ENCODE results near the gene HOXA3.

HOXA3 gene

DNA sequence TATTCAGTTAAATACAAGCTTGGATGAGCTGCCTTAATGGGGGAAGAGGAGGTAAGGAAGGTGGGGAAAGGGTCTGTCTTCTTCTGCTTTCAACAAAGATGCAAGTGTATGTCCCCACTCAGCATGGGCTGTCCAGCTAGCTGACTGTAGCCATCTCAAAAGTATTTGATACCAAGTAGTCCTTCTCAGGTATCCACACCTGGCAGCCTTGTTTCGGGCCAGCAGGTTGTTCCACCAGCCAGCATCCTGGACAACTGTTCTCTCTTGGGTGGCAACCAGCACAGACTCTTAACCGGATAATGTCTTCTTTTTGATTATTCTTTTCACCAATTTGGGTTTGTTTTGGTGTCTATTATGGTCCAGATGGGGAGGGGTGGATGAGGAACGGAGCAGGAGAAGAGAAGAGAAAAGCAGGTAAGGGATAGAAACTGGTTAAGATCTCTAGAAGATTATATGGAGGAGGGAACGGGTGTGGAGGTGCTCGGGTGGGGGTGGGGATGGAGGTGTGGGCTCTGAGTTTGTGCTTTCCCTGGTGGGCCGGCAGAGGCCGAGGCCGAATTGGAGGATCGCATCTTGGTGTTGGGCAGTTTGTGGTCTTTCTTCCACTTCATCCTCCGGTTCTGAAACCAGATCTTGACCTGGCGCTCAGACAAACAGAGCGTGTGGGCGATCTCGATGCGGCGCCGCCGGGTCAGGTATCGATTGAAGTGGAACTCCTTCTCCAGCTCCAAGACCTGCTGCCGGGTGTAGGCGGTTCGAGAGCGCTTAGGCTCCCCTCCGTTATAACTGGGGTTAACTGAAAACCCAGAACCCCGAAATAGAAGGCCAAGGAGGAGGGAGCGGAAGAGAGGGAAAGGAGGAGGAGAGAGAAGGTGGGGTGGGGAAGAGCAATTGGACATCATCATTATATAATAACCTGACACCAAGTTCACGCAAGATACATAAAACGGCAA, 23.3 kb downstream of the HOXA3 start:
- DNase-seq (ENCODE audit: low read depth) = no peak

DNA sequence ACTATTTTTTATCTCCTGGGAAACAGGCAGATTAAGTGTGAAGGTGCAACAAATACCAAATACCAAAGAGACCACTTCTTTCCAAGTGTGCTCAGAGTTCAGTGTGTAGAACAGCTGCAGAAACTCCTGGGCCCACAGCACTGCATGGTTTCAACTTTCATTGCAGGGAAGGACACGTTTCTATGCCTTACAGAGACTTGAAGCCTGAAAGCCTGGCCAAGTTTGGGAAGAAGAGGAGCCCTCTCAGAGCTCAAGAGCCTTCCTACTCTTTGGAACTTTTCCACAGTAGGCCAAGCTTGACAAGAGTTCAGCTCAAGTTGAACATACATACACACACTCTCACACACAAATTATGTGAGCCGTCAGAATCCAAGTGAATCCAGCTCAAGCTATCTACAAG, 24.3 kb downstream of the HOXA3 start:
- no peak for DNase-seq (ENCODE audit: low read depth)

DNA sequence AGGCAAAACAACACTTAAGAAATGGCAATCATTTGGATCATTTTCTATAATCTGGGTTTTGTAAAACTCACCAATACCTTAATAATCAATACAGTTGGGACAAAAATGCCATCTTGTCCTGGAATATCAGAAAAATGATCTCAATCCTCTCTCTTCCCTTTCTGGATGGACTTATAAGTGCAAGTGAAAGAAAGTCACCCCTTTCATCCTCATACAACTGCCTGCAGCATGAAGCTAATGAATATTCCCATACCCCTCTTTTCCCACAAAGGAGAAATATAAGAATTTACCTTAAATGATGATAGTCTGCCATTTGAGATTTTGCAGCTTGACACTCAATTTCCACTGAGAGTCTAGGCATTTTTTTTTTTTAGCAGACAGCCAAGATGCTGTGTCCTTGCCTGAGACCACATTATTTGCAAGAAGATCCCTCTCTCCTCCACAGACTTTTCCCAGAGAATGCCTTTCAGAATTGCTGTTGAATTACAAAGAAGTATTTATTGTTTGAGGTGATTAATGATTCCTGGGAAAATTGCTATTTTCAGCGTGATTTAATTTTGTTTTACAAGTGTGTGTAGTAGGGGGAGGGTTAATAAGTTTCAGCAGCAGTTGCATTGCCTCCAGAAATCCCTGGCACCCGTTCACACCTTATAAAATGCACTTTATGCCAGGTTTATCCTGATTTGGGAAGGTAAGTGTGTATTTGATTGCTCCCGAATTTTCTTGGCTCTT, 25.6 kb downstream of the HOXA3 start:
- DNase-seq (ENCODE audit: low read depth) = no peak

DNA sequence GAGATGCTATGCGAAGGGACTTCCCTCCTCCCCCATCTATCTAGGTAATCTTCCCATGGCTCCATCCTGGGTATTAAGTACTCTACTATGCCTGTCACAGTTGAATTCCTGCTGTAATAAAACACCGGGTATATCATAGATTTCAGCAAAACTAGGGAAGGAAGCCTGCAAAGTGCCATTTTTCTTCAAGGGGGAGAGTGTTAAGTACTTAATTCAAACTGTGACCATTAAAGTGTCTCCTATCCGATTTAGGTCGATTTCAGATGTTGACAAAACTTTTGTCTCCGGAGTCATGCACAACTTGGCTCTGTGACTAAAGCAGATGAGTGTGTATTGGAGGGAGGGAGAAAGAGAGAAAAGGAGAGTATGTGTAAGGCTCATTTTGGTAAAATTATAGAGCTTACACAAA, 26.4 kb downstream of the HOXA3 start:
- DNase-seq (ENCODE audit: low read depth) = no peak

DNA sequence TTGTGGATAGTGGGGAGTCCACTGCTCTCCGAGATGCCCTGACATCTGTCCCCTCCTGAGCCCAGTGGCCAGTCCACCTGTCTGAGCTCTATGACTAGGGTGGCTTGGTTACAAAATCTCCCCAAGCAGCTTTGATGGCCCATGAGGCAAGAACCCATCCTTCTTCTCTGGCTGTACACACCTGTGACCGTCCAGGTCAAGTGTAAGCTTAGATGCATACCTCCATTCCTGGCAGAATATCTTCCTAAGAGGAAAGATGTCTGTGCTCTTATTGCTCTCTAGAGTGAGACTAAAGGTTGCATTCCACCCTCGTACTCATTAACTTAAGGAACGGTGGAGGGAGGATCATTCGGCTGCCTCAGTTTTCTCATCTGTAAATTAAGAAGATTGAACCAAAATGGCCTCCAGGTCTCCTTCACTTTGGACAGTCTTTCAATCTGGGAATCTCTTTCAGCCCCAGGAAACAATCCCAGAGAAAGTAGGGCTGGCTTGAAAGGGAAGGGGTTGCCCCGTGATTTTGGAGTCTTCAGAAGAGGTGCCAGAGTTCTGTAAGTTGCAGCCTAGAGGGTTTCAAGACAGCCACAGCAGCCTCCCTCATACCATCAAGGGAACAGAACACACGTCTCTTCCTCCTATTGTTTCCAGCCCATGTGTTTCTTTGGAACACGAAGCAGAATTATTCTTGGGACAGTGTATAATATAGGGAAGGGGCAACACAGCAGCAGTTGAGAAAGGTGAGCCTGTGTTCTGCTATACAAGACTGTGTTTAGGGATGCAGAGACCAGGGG, 27.3 kb downstream of the HOXA3 start:
- DNase-seq (ENCODE audit: low read depth) = no peak

DNA sequence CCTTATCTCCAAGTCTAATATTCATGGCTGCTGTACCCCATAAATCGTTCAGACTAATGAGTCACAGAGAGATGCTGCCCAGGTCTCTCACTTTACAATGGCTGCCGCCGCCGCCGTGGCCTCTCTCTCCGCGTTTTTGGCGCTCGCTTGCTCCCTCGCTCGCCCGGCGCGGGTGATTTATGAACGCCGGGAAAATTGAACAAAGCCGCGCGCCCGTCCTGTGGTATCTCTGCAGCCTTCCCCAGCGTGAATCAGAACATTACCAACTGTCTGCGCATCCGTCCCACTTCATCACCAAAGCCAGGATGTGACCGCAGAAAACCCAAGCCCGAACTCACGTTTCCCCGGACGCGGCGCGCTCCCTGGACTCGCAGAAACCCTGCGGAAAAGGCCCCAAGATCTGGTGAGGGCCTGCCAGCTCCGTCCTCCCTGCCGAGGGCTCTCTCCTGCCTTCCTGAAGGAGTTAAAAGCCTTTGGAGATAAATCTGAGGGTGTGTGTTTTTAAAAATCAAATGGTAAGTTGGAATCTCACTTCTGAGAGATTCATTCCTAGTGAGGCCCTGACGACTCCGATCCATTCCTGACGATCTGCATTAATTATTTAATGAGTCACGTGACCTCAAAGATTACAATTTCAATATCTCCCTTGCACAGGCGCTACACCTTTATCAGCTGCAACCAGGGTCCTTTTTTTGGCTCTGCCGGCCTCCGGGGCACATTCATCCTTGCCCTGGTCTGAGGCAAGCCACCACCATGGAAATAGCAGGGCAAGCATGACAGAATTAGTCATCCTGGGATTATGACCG, 28.1 kb downstream of the HOXA3 start:
- no peak for DNase-seq (ENCODE audit: low read depth)

DNA sequence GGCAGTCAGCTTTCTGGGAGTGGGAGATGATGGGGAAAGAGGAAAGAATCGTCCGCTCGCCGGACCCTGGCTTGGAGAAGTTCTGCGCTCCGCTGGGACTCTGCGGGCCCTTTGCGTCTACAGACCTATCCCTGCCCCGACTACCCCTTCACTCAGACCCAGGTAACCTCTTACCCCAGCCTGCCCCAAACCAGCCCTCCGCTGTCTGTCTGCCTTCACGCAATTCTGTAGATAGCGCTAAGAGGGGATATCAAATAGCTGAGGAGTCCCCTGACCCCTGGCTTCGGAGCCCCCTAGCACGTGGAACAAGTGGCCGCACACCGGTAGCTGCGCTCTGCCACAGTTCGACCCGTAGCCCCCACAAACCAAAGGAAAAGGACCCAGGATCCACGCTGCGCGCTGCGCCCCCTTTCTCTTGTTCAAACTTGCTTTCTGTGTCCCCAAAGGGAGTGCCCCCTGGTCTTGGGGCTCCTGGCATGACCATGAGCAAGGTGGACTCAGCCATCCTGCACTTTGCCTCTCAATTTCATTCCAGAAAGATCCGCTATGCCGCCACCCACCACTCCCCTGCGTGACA, 28.8 kb downstream of the HOXA3 start:
- DNase-seq (ENCODE audit: low read depth) = no peak

DNA sequence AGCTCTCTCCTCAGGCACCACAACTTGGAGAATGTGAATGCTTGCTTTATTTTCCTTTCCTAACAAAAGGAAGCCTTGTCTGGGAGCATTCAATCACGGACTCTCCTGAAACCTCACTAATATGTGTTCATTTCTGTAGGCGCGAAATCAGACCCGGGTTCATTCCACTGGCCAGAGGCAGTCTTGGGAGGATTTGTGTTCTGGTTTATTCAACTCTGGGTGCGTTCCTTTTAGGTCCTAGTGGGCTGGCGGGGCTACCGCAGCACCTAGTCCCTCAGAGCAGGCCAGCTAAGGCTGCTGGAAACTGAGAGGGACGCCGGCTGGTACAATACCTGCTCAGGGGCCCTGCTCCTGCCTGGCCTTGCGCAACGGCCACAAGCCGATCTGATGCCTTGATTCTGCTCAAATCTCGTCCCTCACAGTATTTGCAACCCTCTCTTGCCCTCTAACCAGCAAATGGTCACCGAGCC, 29.3 kb downstream of the HOXA3 start:
- no peak for DNase-seq (ENCODE audit: low read depth)

DNA sequence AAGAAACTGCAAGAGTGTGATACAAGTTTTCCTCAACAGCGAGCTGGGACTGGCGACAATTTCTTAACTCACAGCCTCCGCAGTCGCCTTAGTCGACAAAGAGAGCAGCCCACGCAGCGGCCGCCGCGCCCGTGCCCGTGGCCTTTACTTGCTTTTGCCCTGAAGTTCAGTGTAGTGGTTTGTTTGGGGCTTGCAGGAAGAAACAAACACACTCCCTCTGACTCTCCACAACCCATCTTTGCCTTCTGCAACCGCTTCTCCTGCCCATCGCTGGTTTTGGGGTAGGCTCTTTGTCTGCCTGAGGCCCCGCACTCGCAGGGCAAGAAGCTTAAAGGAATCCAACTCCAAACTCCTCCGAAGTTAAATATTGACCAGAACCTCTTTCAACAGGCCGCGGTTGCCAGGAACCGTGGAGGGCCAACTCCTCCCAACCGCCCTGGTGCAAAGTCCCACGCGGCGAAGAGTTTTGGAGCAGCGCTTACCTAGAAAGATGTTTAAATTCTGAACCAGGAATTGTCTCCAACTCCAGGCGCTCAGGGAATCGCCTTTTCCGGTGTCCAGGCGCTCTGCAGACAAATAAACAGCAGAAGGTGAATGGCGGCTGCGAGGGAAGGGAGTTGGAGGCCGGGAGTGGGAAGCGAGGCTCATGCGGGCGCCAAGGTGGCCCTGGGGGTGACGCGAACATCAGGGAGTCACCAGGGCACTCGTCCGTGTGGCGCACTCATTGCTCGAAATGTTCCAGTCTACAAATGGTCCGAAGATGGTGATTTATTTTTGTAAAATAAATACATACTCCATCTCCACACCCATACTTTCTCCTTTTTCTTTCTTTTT, 30.1 kb downstream of the HOXA3 start:
- DNase-seq (ENCODE audit: low read depth) = no peak

DNA sequence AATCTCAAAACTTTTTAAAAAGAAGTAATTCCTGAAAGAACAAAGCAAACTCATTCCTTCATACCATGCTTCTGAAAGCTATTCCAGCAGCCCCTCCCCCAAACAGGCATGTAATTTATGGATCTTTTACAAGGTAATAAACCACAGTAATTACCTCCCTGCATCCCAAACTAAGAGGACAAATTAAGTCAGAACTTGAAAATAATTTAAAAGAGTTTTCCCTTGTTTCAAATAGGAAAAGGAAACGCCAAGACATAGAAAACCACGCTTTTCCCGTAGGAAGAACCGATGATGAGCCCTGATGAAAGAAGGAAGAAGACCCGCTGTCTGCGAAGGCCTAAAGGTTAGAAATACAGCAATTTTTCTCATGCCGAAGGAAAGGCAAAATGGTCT, 30.7 kb downstream of the HOXA3 start:
- DNase-seq (ENCODE audit: low read depth) = no peak

DNA sequence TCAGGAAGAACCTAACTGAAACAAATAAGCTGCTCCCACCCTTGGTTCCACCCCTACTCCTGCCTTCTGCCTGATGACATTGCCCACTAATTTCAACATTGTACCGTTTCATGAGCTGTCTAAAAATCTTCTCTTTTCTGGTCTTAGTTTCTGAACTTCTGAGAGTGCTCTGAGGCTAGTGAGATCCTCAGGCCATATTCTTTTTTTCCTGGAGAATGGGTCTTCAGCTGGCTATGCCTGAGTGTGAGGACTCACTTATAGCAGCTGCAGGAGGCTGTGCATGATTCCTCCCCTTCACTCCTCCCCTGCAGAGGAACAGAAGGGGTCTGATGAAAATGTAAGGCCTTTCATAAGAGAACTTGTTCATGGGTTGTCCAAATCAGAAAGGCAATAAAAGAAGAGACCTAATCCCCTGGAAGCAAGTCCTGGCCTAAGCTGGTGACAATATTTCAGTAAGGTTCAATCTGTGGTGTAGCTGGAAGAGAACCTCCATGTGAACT, 32.9 kb downstream of the HOXA3 start:
- no peak for DNase-seq (ENCODE audit: low read depth)

DNA sequence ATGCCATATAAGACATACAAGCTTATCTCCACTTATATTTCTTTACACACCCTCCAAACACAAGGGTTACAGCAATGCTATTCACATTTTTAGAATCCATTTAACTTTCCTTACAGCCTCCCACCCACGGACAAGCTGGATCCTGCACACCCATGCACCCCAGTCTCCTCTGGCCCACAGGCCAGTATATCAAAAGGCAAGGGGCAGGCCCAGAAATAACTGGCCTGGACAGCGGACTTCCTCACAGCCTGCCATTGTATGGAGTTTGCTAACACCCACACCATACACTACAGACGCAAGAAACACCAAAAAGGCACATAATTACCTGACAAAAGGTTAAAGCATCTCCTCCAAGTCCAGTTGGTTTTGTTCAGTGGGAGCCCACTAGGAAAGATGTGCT, 33.8 kb downstream of the HOXA3 start:
- DNase-seq (ENCODE audit: low read depth) = no peak

DNA sequence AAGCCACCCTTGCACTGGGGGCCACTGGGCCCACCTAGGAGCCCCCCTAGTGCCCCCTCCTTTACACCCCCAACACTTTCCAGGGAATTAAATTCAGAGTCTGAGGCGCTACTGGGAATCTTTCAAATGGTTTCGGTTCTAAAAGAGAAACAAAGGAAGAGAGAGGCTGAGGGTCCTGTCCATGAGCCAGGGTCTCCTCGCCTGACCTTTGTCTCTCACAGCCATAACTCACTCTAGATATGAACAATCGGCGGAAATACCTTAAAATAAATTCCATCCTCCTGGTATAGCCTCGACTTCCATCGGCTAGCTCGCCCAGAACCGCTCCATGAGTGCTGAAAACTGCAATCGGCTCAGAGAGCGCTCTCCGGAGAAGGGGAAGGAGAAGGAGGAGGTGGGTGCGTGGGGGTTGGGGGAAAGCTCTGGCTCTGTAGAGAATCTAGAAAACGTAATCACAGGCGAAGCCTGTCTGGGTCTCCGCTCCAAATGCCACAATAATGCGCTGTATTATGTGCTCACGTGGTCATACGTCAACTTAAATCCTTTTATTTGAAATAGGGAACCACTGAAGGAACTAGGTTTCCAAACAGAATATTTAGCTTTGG, 34.4 kb downstream of the HOXA3 start:
- DNase-seq (ENCODE audit: low read depth) = no peak

DNA sequence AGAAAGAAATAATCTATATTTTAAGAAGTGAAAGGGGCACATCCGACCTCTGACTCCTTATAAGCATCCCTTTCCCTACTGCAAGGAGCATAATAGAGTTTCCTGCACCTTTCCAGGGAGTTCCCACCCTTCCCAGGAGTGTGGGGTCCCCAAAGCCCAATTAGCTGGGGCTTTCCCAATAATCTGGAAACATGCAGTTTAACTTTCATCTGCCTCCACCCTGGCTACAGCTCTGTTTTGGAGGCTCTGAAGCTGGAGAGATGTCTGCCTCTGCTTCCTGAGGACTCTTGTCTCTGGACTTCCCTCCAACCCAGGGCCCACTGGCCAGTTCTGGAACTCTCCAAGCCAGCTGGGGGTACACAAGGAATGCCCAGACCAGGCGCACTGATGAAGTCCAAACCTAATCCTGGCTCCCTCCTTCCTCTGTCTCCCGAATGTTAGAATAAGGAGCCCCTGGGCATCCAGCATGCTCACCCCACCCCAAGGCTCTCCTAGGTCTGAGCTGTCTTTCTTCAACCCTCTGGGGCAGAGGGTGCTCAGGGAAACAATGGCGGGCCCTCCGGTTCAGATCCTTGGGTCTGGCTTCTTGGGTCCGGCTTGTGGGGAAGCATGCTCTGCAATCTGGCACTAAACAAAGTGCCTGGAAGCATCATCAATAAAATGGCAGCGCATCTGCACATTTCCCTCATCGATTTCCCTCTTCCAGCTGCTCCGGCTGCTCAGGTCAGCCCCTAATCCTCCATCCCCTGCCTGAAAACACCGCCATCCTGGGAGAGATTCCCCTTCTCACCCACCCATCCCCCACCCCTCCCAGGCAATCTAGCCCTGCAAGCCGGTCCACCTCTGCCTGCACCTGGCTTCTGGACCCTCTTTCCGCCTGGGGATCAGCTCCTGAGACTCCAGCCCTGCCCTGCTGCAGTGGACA, 35.2 kb downstream of the HOXA3 start:
- DNase-seq (ENCODE audit: low read depth) = no peak

DNA sequence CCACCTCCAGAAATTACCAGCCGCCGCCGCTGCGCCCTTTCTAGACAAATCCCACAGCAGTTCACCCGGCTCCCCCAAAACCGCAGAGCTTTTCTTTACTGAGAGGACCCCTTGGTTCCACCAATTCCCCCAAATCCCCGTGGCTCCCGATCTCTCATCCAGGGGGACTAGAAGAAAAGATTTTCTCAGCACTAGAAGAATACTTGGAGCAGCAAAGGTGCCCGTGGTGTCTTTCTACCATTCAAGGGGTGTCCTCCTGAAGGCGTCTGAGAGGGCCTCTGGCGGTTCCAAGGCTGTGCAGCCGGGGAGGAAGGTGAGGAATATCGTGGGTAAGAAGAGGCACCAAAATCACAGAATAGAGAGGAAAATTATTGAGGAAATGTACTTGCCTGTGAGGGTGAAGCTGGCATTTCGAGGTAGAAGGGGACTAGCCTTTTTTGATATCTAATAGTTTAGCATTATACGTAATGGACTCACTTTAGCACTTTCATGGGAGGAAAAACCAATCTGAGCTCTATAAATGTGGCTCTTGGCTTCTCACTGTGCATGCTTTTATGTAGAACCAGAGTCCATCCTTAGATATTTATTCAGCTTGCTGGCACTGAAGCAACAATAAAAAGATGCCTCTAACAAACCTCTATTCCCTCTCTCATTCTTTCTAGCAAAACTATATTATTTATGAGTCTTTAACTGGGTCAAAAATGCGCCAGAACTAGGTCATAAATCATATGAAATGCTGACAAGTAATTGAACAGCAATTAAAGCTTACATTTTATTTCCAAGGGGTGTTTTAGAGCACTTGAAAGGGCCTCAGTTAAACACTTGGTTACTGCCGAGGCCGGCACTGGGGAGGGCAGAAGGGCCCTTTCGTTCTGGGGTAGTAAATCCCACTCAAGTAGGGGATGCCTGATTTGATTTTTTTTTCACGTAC, 36.1 kb downstream of the HOXA3 start:
- DNase-seq (ENCODE audit: low read depth) = no peak

DNA sequence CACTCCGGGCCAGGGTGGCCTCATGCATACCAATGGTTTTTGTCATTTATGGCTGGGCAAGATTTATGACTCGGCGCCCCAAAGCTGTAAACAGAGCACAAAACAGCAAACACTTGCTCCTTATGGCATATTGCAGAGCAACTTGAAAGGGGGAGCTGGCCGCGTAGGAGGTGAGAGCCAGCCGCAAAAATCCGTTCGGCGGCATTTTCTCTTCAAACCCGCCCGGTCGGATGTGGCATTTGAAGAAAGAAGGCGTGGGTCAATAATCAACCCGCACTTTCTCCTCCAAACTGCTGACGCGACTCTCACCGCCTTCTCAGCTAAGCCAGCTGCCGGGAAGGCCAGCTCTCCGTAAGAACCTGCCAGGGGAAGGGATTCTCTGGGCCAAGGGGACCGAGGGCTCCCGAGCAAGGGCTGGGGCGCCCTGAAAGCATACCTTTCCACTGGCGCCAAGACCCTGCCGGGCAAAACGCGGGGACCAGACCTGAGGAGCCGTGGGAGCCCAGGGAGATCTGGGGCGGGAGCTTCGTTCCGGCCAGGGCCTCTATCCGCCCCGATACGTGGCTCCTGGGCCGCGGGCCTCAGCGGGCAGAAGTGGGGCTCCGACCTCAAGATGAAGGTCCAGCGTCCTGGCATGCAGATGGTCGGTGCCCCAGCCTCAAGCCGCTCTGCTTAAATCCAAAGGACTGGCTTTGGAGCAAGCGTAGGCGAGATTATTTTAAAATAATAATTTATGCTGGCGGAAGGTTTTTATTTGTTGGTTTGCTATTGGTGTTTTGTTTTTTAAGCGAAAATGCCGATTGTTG, 37.0 kb downstream of the HOXA3 start:
- no peak for DNase-seq (ENCODE audit: low read depth)

DNA sequence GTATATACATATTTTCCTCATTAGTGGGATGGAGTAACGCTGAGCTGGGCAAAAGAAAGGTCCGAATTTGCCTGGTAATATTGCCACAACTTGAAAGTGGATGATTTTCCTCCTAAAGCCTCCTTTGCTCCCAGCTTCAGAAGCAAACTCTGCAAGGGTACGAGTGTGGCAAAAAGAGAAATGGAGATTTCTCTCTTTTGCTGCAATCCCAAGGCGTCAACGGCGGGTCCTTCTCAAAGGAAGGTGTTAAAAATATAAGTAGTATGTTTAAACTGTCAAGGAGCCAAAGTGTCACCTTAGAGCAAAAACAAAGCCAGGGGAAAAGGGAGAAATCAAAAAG, 37.5 kb downstream of the HOXA3 start:
- no peak for DNase-seq (ENCODE audit: low read depth)
